ENCODE results near the gene LTA. TPM values are rescaled to one million over a fixed set of nuclear protein-coding genes. Genes with fewer than 3 reads are reported as not detected.

LTA gene
- total and polyA plus RNA-seq, 9 donors: 0.17 to 1.3 (median 0.30) TPM; not detected in 5

DNA sequence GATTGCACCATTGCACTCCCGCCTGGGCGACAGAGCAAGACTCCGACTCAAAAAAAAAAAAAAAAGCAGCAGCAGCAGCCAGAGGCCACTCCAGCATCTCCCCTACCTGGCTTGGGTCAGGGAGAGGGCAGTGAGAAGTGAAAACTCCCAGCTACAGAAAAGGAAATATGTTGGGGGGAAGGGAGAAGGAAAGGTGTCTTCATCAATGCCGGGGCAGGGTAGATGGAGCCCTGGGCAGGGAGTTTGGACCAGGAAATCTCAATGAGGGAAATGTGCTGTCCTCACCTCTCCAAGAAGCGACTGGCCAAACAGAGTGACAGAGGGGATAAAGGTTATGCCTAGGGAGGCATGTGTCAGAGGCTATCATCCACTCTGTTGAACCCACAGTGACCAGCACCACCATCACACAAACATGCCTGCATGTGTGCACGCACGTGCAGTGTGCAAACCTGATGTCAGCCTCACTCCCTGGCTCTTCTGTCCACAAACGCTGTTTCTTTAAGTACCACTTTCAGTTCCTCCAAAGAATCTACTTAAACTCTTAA, 42.1 kb downstream of the LTA start:
- Histone ChIP-seq H3K27ac (no peak overlapping the region), H3K9me3 (no peaks in the 10 kb centered on the region), H3K36me3 (no peaks in the 10 kb centered on the region), H3K4me3 (no peak overlapping the region), H3K27me3 (no peaks in the 10 kb centered on the region), H3K4me1 (ENCODE audit: insufficient read depth) (no peaks in the 10 kb centered on the region)
- WGBS, 3 donors: 78% methylated on average over 8 of the region's 8 CpGs
- DNase-seq: no peak
- intact Hi-C loops (cut with DNase I): loop anchor here in 1 of 4 donors (10.0 kb wide), 1 partner anchor 69 kb away; the partner anchor contains the start of genes ATP6V1G2, DDX39B and NFKBIL1
- TF ChIP-seq POLR2A (IDR thresholded peaks at IDR 0.05): no peak
- TF ChIP-seq, protein P1, sequence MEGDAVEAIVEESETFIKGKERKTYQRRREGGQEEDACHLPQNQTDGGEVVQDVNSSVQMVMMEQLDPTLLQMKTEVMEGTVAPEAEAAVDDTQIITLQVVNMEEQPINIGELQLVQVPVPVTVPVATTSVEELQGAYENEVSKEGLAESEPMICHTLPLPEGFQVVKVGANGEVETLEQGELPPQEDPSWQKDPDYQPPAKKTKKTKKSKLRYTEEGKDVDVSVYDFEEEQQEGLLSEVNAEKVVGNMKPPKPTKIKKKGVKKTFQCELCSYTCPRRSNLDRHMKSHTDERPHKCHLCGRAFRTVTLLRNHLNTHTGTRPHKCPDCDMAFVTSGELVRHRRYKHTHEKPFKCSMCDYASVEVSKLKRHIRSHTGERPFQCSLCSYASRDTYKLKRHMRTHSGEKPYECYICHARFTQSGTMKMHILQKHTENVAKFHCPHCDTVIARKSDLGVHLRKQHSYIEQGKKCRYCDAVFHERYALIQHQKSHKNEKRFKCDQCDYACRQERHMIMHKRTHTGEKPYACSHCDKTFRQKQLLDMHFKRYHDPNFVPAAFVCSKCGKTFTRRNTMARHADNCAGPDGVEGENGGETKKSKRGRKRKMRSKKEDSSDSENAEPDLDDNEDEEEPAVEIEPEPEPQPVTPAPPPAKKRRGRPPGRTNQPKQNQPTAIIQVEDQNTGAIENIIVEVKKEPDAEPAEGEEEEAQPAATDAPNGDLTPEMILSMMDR (IDR thresholded peaks at IDR 0.05): no peak
- TF ChIP-seq EP300 (IDR thresholded peaks at IDR 0.05): no peak

GRCh38 chr6:31614684-31615578, 42.8 kb downstream of the LTA start, which contains the start of gene AIF1:
Gene AIF1, plus strand, starts transcription at chr6:31615234. Its CDS starts 96 bp downstream, at chr6:31615330.
- no peaks in the 10 kb centered on the region for H3K9me3 ChIP-seq
- H3K4me1 ChIP-seq (ENCODE audit: insufficient read depth): no peaks in the 10 kb centered on the region
- WGBS, 3 donors: 55 to 60% (median 56%) methylated on average over 6 of the region's 6 CpGs
- H3K27me3 ChIP-seq: no peaks in the 10 kb centered on the region
- H3K4me3 ChIP-seq: no peak within 1 kb of the TSS
- no peaks in the 10 kb centered on the region for H3K36me3 ChIP-seq
- TF ChIP-seq POLR2A (IDR thresholded peaks at IDR 0.05): no peak
- TF ChIP-seq, protein P1 (IDR thresholded peaks at IDR 0.05): no peak
- TF ChIP-seq EP300 (IDR thresholded peaks at IDR 0.05): no peak
- intact Hi-C loops (cut with DNase I): loop anchor here in 1 of 4 donors (10.0 kb wide), 1 partner anchor 70 kb away; the partner anchor contains the start of genes ATP6V1G2, DDX39B and NFKBIL1
- H3K27ac ChIP-seq: no peak within 1 kb of the TSS
- DNase-seq: no peak

DNA sequence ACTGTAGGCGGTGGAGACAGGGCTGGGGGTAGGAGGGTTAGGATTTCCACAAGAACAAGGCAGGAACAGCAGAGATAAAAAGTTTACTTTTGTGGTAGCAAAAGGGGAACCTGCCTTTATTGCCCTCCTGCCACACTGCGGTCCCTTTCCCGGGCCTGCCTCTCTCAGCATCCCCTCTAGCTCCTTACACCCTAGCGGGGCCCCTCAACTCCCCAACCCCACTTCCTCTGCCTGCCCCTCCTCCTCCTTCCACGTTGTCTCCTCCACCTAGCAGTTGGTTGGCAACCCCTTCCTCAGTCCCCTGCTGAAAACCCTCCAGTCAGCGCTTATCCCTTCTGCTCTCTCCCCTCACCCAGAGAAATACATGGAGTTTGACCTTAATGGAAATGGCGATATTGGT, 43.7 kb downstream of the LTA start:
- Histone ChIP-seq H3K36me3 (no peaks in the 10 kb centered on the region), H3K27ac (no peak overlapping the region), H3K4me1 (ENCODE audit: insufficient read depth) (no peaks in the 10 kb centered on the region), H3K27me3 (no peaks in the 10 kb centered on the region), H3K9me3 (no peaks in the 10 kb centered on the region), H3K4me3 (no peak overlapping the region)
- WGBS, 3 donors: 51 to 63% (median 55%) methylated on average over 7 of the region's 7 CpGs
- DNase-seq: no peak
- intact Hi-C loops (cut with DNase I): loop anchor here in 1 of 4 donors (10.0 kb wide), 1 partner anchor 71 kb away; the partner anchor contains the start of genes ATP6V1G2, DDX39B and NFKBIL1
- TF ChIP-seq POLR2A (IDR thresholded peaks at IDR 0.05) (no peak), EP300 (IDR thresholded peaks at IDR 0.05) (no peak)
- TF ChIP-seq, protein P1 (IDR thresholded peaks at IDR 0.05): no peak

DNA sequence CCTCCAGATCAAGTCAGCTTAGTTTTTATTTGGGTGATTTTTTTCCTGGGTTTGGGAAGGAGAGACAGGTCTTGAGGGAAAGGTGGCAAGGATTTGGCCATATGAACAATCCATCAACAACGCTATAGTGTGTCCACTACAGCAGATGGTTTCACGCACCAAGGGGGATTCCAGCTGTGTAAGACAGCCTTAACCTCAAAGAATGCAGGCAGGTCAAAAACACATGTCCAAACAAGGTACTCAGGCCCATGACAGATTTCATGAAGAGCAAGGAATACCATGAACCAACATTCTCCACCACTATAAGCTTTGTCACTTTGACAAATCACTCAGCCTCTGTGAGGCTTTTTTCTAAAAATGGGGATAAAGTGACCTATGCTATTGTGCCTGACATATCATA, 44.9 kb downstream of the LTA start:
- no peaks in the 10 kb centered on the region for H3K27me3 ChIP-seq
- no peak overlapping the region for H3K4me3 ChIP-seq
- no peak for TF ChIP-seq POLR2A (IDR thresholded peaks at IDR 0.05)
- TF ChIP-seq, protein P1 (IDR thresholded peaks at IDR 0.05): no peak
- TF ChIP-seq EP300 (IDR thresholded peaks at IDR 0.05): no peak
- H3K36me3 ChIP-seq: no peaks in the 10 kb centered on the region
- 87 to 91% (median 88%) methylated on average over 2 of the region's 2 CpGs for WGBS, 3 donors
- H3K4me1 ChIP-seq (ENCODE audit: insufficient read depth): peaks cover under 1% of the 10 kb centered on the region
- H3K27ac ChIP-seq: no peak overlapping the region
- intact Hi-C loops (cut with DNase I): loop anchor here in 1 of 4 donors (10.0 kb wide), 1 partner anchor 72 kb away; the partner anchor contains the start of genes ATP6V1G2, DDX39B and NFKBIL1
- no peak for DNase-seq
- H3K9me3 ChIP-seq: no peaks in the 10 kb centered on the region

Measured in ovary (tissue), 9 donors.